ENCODE measurements around the gene PTPRO.

- TF ChIP-seq CTCF (optimal IDR thresholded peaks at IDR 0.05 in 1 of 3, IDR thresholded peaks at IDR 0.05 in 1 of 3, conservative IDR thresholded peaks at IDR 0.05 in 1 of 3; ENCODE audit: extremely low read depth in 1 of 3, insufficient read depth in 2 of 3, low read length in 3 of 3) (no peak), EZH2 (IDR thresholded peaks at IDR 0.05; ENCODE audit: low read length) (no peak)
Observed at GRCh38 chr12:15583804-15584203, 261.5 kb downstream of the PTPRO start.

All from keratinocyte (primary cell).